ENCODE results near the gene PANK1.

- TF ChIP-seq CTCF (IDR thresholded peaks at IDR 0.05; ENCODE audit: low read length) (no peak), EZH2 (optimal IDR thresholded peaks at IDR 0.05; ENCODE audit: low read depth, low read length) (no peak), EZH2phosphoT487 (IDR thresholded peaks at IDR 0.05; ENCODE audit: low read length) (no peak)
Observed at GRCh38 chr10:89648074-89648473, 3.0 kb upstream of the PANK1 start.
